ENCODE results near the gene BRINP2.

DNA sequence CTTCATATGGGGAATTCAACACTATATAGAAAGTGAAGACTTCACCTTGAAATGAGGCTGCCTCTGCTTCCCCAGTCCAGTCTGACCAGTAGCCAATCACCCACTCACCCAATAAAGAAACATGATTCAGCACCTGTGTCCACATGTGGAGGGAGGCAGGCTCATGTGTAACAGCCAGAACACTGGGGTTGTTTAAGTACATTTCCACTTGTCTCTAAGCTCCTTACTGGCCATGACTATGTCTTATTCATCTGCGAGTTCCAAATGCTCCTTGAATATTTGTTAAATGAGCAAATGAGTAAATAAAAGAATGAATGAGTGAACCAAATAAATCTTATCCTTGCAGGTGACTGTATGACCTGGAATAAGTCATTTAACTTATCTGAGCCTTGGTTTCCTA lies 100.1 kb downstream of the BRINP2 start:
- TF ChIP-seq EP300 (IDR thresholded peaks at IDR 0.05; ENCODE audit: borderline replicate concordance) (no peak), TAF1 (IDR thresholded peaks at IDR 0.05; ENCODE audit: low read depth) (no peak), EGR1 (IDR thresholded peaks at IDR 0.05) (no peak), YY1 (IDR thresholded peaks at IDR 0.05; ENCODE audit: low read depth) (no peak), ZBTB7A (IDR thresholded peaks at IDR 0.05; ENCODE audit: low read depth) (no peak), RAD21 (IDR thresholded peaks at IDR 0.05; ENCODE audit: low read depth) (no peak)
